IMR-90 (cell line): ENCODE data around the gene TCF12. TPM values are rescaled to one million over a fixed set of nuclear protein-coding genes. Genes with fewer than 3 reads are reported as not detected.
A peak's percentile ranks its signal among the peaks of the same experiment; 100 is the strongest.

Source experiments
- ATAC-seq: fragments of 200-7000 bp; cut with Tn5 transposase; 2 replicates; pipeline ENCODE4 v1.9.1; 2020; ENCODE audit warnings: low read depth, mild to moderate bottlenecking, moderate library complexity
- BruUV-seq: library from RNA; stranded (reverse); fragments of 400-500 nt; replicated peaks from 2 replicates; lab custom pipeline; 2021; lab: Mats Ljungman, UMichigan
- CTCF ChIA-PET: fragments of 300-600 bp; formaldehyde crosslinking; extraction: SDS; loops from one replicate; lab custom pipeline; 2021; ENCODE audit warnings: antibody characterized with exemption; lab: Yijun Ruan, JAX
- POLR2A ChIA-PET: fragments of 300-600 bp; sonication (Branson Sonifier 250); formaldehyde crosslinking; loops from one replicate; lab custom pipeline; 2022; ENCODE audit warnings: antibody characterized with exemption; ENCODE audit not compliant: unreplicated experiment; lab: Charles Lee
- DNase-seq: peaks from one replicate; pipeline ENCODE4 v3.0.0; 2013
- H2AFZ ChIP-seq: replicated peaks from 2 replicates; pipeline ENCODE3; 2013; ENCODE audit warnings: low read length, mild to moderate bottlenecking; ENCODE audit not compliant: poor library complexity
- H2AK5ac ChIP-seq: 2 replicates; pipeline ENCODE4 v1.6.1; 2013; ENCODE audit warnings: low read depth, low read length, inconsistent platforms
- H2AK9ac ChIP-seq: replicated peaks from 2 replicates; pipeline ENCODE3; 2013; ENCODE audit warnings: mild to moderate bottlenecking, low read depth, low read length, moderate library complexity; ENCODE audit not compliant: poor library complexity
- H2BK120ac ChIP-seq: 2 replicates; pipeline ENCODE4 v1.6.1; 2013; ENCODE audit warnings: low read depth, low read length, inconsistent platforms
- H2BK15ac ChIP-seq: 3 replicates; pipeline ENCODE4 v1.6.1; 2013; ENCODE audit warnings: low read depth, low read length, inconsistent platforms
- H2BK20ac ChIP-seq: 2 replicates; pipeline ENCODE4 v1.6.1; 2013; ENCODE audit warnings: low read depth, mild to moderate bottlenecking, inconsistent platforms, low read length, moderate library complexity
- H2BK5ac ChIP-seq: 2 replicates; pipeline ENCODE4 v1.6.1; 2013; ENCODE audit warnings: mild to moderate bottlenecking, low read depth, low read length, inconsistent platforms; ENCODE audit not compliant: poor library complexity, severe bottlenecking
- H3K14ac ChIP-seq: replicated peaks from 2 replicates; pipeline ENCODE4 v1.6.1; 2013; ENCODE audit warnings: low read depth, low read length, inconsistent platforms
- H3K18ac ChIP-seq: 2 replicates; pipeline ENCODE4 v1.6.1; 2013; ENCODE audit warnings: low read depth, low read length, control low read depth
- H3K23ac ChIP-seq: 2 replicates; pipeline ENCODE4 v1.6.1; 2013; ENCODE audit warnings: low read depth, low read length, inconsistent platforms
- H3K27ac ChIP-seq: 2 replicates; pipeline ENCODE4 v1.5.1; 2013; ENCODE audit warnings: mild to moderate bottlenecking, control low read depth, low read length; ENCODE audit not compliant: insufficient read depth
- H3K27me3 ChIP-seq: 2 replicates; pipeline ENCODE4 v1.6.1; 2013; ENCODE audit warnings: low read length; ENCODE audit not compliant: control insufficient read depth, insufficient read depth
- H3K36me3 ChIP-seq: 2 replicates; pipeline ENCODE4 v1.6.1; 2013; ENCODE audit warnings: low read length, mixed read lengths; ENCODE audit not compliant: control insufficient read depth, insufficient read depth
- H3K4ac ChIP-seq: 2 replicates; pipeline ENCODE4 v1.6.1; 2013; ENCODE audit warnings: low read depth, low read length, inconsistent platforms
- H3K4me1 ChIP-seq: 2 replicates; pipeline ENCODE4 v1.6.1; 2013; ENCODE audit warnings: low read length, mixed read lengths; ENCODE audit not compliant: control insufficient read depth, insufficient read depth
- H3K4me2 ChIP-seq: 2 replicates; pipeline ENCODE4 v1.6.1; 2013; ENCODE audit warnings: low read depth, mild to moderate bottlenecking, control low read depth, low read length, moderate library complexity
- H3K4me3 ChIP-seq: 2 replicates; pipeline ENCODE4 v1.5.1; 2013; ENCODE audit warnings: low read depth, mild to moderate bottlenecking, control low read depth, low read length, moderate library complexity; ENCODE audit not compliant: insufficient read depth
- H3K56ac ChIP-seq: 2 replicates; pipeline ENCODE4 v1.6.1; 2013; ENCODE audit warnings: low read length, inconsistent platforms; ENCODE audit not compliant: insufficient read depth; ENCODE audit errors: extremely low read depth
- H3K79me1 ChIP-seq, 2 experiments: 2 replicates each; pipeline ENCODE4 v1.6.1; 2013; ENCODE audit warnings: low read length in 2 of 2, inconsistent platforms in 1 of 2, low read depth in 1 of 2
- H3K9ac ChIP-seq: 2 replicates; pipeline ENCODE4 v1.6.1; 2013; ENCODE audit warnings: low read depth, low read length, control low read depth
- H3K9me1 ChIP-seq: 2 replicates; pipeline ENCODE4 v1.6.1; 2013; ENCODE audit warnings: low read length, inconsistent platforms; ENCODE audit not compliant: insufficient read depth
- H3K9me3 ChIP-seq: 2 replicates; pipeline ENCODE4 v1.6.1; 2013; ENCODE audit warnings: low read length; ENCODE audit not compliant: control insufficient read depth, insufficient read depth
- H4K20me1 ChIP-seq: 2 replicates; pipeline ENCODE4 v1.6.1; 2013; ENCODE audit warnings: low read length, inconsistent platforms; ENCODE audit not compliant: insufficient read depth
- H4K5ac ChIP-seq: 2 replicates; pipeline ENCODE4 v1.6.1; 2013; ENCODE audit warnings: mild to moderate bottlenecking, low read depth, low read length, control low read depth
- H4K8ac ChIP-seq, 2 experiments: 2 replicates each; pipeline ENCODE4 v1.6.1; 2013; ENCODE audit warnings: low read depth in 2 of 2, low read length in 2 of 2, control low read depth in 1 of 2, inconsistent platforms in 1 of 2
- H4K91ac ChIP-seq: 2 replicates; pipeline ENCODE4 v1.6.1; 2013; ENCODE audit warnings: low read depth, low read length, inconsistent platforms; ENCODE audit not compliant: insufficient read depth
- BHLHE40 ChIP-seq: fragments of 150-350 bp; IDR thresholded peaks from 2 replicates; pipeline ENCODE4 v1.6.1; 2016; ENCODE audit warnings: mild to moderate bottlenecking, low read depth, low read length
- CEBPB ChIP-seq: IDR thresholded peaks from 2 replicates; pipeline ENCODE4 v1.6.1; 2012; ENCODE audit warnings: low read depth, low read length, improper control_type of control experiment
- CHD1 ChIP-seq: IDR thresholded peaks from 2 replicates; pipeline ENCODE4 v1.6.1; 2012; ENCODE audit warnings: low read depth, low read length, improper control_type of control experiment
- FOS ChIP-seq: fragments of 150-350 bp; IDR thresholded peaks from 2 replicates; pipeline ENCODE4 v1.6.1; 2016; ENCODE audit warnings: low read depth, low read length
- MAFK ChIP-seq: IDR thresholded peaks from 2 replicates; pipeline ENCODE4 v1.6.1; 2012; ENCODE audit warnings: low read depth, low read length, improper control_type of control experiment
- MAZ ChIP-seq: IDR thresholded peaks from 2 replicates; pipeline ENCODE4 v1.6.1; 2012; ENCODE audit warnings: low read depth, mild to moderate bottlenecking, low read length, improper control_type of control experiment, moderate library complexity, borderline replicate concordance
- MXI1 ChIP-seq: IDR thresholded peaks from 2 replicates; pipeline ENCODE4 v1.6.1; 2012; ENCODE audit warnings: low read depth, mild to moderate bottlenecking, low read length, moderate library complexity, borderline replicate concordance
- NFE2L2 ChIP-seq: fragments of 150-350 bp; IDR thresholded peaks from 2 replicates; pipeline ENCODE4 v1.6.1; 2016; ENCODE audit warnings: low read depth, mild to moderate bottlenecking, low read length
- POLR2A ChIP-seq: IDR thresholded peaks from 2 replicates; pipeline ENCODE4 v1.6.1; 2012; ENCODE audit warnings: mild to moderate bottlenecking, low read depth, low read length
- RAD21 ChIP-seq: IDR thresholded peaks from 2 replicates; pipeline ENCODE4 v1.6.1; 2012; ENCODE audit warnings: low read length, improper control_type of control experiment
- RCOR1 ChIP-seq: IDR thresholded peaks from 2 replicates; pipeline ENCODE4 v1.6.1; 2012; ENCODE audit warnings: mild to moderate bottlenecking, low read length, improper control_type of control experiment; ENCODE audit not compliant: insufficient replicate concordance
- RFX5 ChIP-seq: IDR thresholded peaks from 2 replicates; pipeline ENCODE4 v1.8.0; 2012; ENCODE audit warnings: low read depth, mild to moderate bottlenecking, low read length, moderate library complexity
- SMC3 ChIP-seq: fragments of 150-350 bp; IDR thresholded peaks from 2 replicates; pipeline ENCODE4 v1.6.1; 2016; ENCODE audit warnings: low read depth, mild to moderate bottlenecking, antibody characterized with exemption, low read length, moderate library complexity
- WGBS, 2 experiments: methylation state at CpG; one replicate each; pipeline versions ENCODE4 v1.1.5 to v1.1.7; 2013; ENCODE audit warnings: missing lambda C conversion rate in 2 of 2; ENCODE audit not compliant: insufficient read length in 1 of 2; ENCODE audit errors: extremely low coverage in 2 of 2; 5-methylcytosine and 5-hydroxymethylcytosine counted together
- dilution Hi-C: fragments of 300-500 bp; cut with HindIII; formaldehyde crosslinking; loops from one replicate; pipeline ENCODE4 v1.14.3; 2018; ENCODE audit warnings: low sequenced_read_pairs; ENCODE audit not compliant: unreplicated experiment
- in situ Hi-C: fragments of 300-500 bp; cut with MboI; formaldehyde crosslinking; loops from 3 replicates; pipeline ENCODE4 v1.14.3; 2019; ENCODE audit warnings: low sequenced_read_pairs, inconsistent platforms, mixed read lengths
- intact Hi-C: fragments of 100-400 bp; cut with micrococcal nuclease; formaldehyde crosslinking; loops from 2 replicates; pipeline ENCODE4 v1.10.0; 2022
- polyA plus RNA-seq, 3 experiments: library from polyadenylated mRNA; depleted of rRNA; stranded (reverse); fragments of >200 nt; gene quantifications; 2 replicates each; pipeline ENCODE4 v1.2.3, GENCODE V29; 2012; ENCODE audit warnings: low replicate concordance in 1 of 3
- total RNA-seq: library from RNA; depleted of rRNA; stranded (reverse); fragments of >200 nt; gene quantifications from 2 replicates; pipeline ENCODE4 v1.2.3, GENCODE V29; 2012
- TF ChIP-seq, protein P1 (sequence below): fragments of 150-350 bp; IDR thresholded peaks from 2 replicates; pipeline ENCODE4 v1.6.1; 2016; ENCODE audit warnings: low read depth, mild to moderate bottlenecking, low read length, moderate library complexity, borderline replicate concordance
- TF ChIP-seq, protein P2 (sequence below): conservative IDR thresholded peaks from 2 replicates; pipeline ENCODE4 v1.5.1; 2012; ENCODE audit warnings: mild to moderate bottlenecking, low read depth, low read length, improper control_type of control experiment
- TF ChIP-seq, protein P3 (sequence below): fragments of 150-350 bp; IDR thresholded peaks from 2 replicates; pipeline ENCODE4 v1.6.1; 2017; ENCODE audit warnings: mild to moderate bottlenecking, antibody characterized with exemption, low read length, low read depth

TCF12 gene
- total and polyA plus RNA-seq, 2 of the 4 experiments (the other 2 are of a cell fraction): 79.4 to 160 TPM

DNA sequence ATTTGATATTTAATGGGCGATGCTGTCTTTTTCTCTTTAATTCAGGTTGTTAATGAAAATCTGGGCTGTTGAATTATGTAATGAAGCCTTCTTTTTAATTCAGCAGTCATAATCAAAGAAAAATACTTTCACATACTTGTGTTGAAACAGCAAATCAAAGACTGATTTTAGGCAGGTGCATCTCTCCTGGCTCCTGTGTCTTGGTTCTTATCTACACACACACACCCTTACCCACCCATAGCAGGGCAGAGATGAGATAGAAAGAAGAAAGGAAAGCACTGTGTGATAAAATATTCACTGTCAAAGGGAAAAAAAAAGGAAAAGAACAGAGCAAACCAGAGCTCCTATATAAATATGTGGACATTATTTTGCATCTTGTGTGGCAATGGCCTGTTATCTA is 327.3 kb downstream of the TCF12 start:
- peaks cover 20% of the 10 kb centered on the region for H3K36me3 ChIP-seq
- H4K5ac ChIP-seq: no peak overlapping the region
- H3K14ac ChIP-seq: no peak overlapping the region
- no peaks in the 10 kb centered on the region for H3K9me1 ChIP-seq
- H4K8ac ChIP-seq: no peak overlapping the region
- no peak overlapping the region for H2BK15ac ChIP-seq
- H3K4ac ChIP-seq: no peak overlapping the region
- H2AK9ac ChIP-seq: no peak overlapping the region
- TF ChIP-seq NFE2L2 (no peak), RAD21 (no peak), MAFK (no peak), RCOR1 (no peak), MXI1 (no peak), CHD1 (no peak), CEBPB (no peak), MAZ (no peak), BHLHE40 (no peak), FOS (no peak), SMC3 (no peak), RFX5 (no peak), POLR2A (no peak)
- TF ChIP-seq, protein P1, sequence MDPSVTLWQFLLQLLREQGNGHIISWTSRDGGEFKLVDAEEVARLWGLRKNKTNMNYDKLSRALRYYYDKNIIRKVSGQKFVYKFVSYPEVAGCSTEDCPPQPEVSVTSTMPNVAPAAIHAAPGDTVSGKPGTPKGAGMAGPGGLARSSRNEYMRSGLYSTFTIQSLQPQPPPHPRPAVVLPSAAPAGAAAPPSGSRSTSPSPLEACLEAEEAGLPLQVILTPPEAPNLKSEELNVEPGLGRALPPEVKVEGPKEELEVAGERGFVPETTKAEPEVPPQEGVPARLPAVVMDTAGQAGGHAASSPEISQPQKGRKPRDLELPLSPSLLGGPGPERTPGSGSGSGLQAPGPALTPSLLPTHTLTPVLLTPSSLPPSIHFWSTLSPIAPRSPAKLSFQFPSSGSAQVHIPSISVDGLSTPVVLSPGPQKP: no peak
- TF ChIP-seq, protein P2, sequence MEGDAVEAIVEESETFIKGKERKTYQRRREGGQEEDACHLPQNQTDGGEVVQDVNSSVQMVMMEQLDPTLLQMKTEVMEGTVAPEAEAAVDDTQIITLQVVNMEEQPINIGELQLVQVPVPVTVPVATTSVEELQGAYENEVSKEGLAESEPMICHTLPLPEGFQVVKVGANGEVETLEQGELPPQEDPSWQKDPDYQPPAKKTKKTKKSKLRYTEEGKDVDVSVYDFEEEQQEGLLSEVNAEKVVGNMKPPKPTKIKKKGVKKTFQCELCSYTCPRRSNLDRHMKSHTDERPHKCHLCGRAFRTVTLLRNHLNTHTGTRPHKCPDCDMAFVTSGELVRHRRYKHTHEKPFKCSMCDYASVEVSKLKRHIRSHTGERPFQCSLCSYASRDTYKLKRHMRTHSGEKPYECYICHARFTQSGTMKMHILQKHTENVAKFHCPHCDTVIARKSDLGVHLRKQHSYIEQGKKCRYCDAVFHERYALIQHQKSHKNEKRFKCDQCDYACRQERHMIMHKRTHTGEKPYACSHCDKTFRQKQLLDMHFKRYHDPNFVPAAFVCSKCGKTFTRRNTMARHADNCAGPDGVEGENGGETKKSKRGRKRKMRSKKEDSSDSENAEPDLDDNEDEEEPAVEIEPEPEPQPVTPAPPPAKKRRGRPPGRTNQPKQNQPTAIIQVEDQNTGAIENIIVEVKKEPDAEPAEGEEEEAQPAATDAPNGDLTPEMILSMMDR: no peak
- TF ChIP-seq, protein P3, sequence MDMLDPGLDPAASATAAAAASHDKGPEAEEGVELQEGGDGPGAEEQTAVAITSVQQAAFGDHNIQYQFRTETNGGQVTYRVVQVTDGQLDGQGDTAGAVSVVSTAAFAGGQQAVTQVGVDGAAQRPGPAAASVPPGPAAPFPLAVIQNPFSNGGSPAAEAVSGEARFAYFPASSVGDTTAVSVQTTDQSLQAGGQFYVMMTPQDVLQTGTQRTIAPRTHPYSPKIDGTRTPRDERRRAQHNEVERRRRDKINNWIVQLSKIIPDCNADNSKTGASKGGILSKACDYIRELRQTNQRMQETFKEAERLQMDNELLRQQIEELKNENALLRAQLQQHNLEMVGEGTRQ: no peak
- H2AFZ ChIP-seq: no peak overlapping the region
- H3K27me3 ChIP-seq: no peaks in the 10 kb centered on the region
- CTCF ChIA-PET: interaction anchor here (1.6 kb wide), 1 partner anchor 10 kb away, joined by 4 read pairs; no protein-coding TSS in a partner anchor
- in situ Hi-C loops: no loop called here
- peak overlapping the region; percentile 10; the same call in 1 of the 2 replicates for H3K27ac ChIP-seq
- no TSS peak for BruUV-seq
- no peak overlapping the region for H3K56ac ChIP-seq
- H3K4me1 ChIP-seq: peaks cover 7% of the 10 kb centered on the region
- no peak overlapping the region for H2AK5ac ChIP-seq
- no peaks in the 10 kb centered on the region; the same call in 1 of the 2 replicates for H4K20me1 ChIP-seq
- H2BK5ac ChIP-seq: no peak overlapping the region
- ATAC-seq (no peak), DNase-seq (no peak)
- no peak overlapping the region for H4K91ac ChIP-seq
- intact Hi-C loops: loop anchor here (2.0 kb wide), 1 partner anchor 21 kb away; no protein-coding TSS in a partner anchor
- POLR2A ChIA-PET: no interaction called here
- peak overlapping the region; percentile 71; the same call in 1 of the 2 replicates for H3K4me2 ChIP-seq
- WGBS, 2 experiments: no CpG with 5 or more reads among the region's 1 CpG
- peaks cover 2 to 34% of the 10 kb centered on the region in 2 experiments; a peak in 3 of 4 replicates for H3K79me1 ChIP-seq
- no peak overlapping the region for H3K18ac ChIP-seq
- no peaks in the 10 kb centered on the region for H3K9me3 ChIP-seq
- no peak overlapping the region for H3K4me3 ChIP-seq
- H3K9ac ChIP-seq: no peak overlapping the region
- no peak overlapping the region for H2BK120ac ChIP-seq
- no peak overlapping the region for H2BK20ac ChIP-seq
- no peak overlapping the region for H3K23ac ChIP-seq
- dilution Hi-C loops: no loop called here
